Measurements from ENCODE around the gene INTS13.

INTS13 gene

GRCh38 chr12:26937863-26938700, at the start of gene INTS13, which contains the start of gene FGFR1OP2:
TSS of gene INTS13 (minus strand) at chr12:26937981. CDS start at chr12:26936803, 1,178 bp downstream.
TSS of gene FGFR1OP2 (plus strand) at chr12:26938470. CDS start at chr12:26954159, 15,689 bp downstream.
- CTCF ChIA-PET = no interaction called here
- TF ChIP-seq CTCF (IDR thresholded peaks at IDR 0.05; ENCODE audit: insufficient read depth, low read length, missing control alignments) = no peak
- POLR2A ChIA-PET = interaction anchor here (0.8 kb wide), 1 partner anchor 20 kb away, joined by 3 read pairs; no protein-coding TSS in a partner anchor
- peak within 1 kb of the TSS; percentile 94 for H3K4me3 ChIP-seq (ENCODE audit: low read depth, low read length)
- peak; percentile 92 for DNase-seq (ENCODE audit: low read depth, low spot score)

GRCh38 chr12:26982866-26983265, 45.1 kb upstream of the INTS13 start:
- ChIA-PET POLR2A (no interaction called here), CTCF (no interaction called here)
- no peak for DNase-seq (ENCODE audit: low read depth, low spot score)
- TF ChIP-seq CTCF (IDR thresholded peaks at IDR 0.05; ENCODE audit: insufficient read depth, low read length, missing control alignments) = no peak
- H3K4me3 ChIP-seq (ENCODE audit: low read depth, low read length) = no peak overlapping the region

- no peak for DNase-seq (ENCODE audit: low read depth, low spot score)
- no peak for TF ChIP-seq CTCF (IDR thresholded peaks at IDR 0.05; ENCODE audit: insufficient read depth, low read length, missing control alignments)
- POLR2A ChIA-PET = no interaction called here
- no peak overlapping the region for H3K4me3 ChIP-seq (ENCODE audit: low read depth, low read length)
- CTCF ChIA-PET = no interaction called here
Measured at GRCh38 chr12:26979733-26980132, 42.0 kb upstream of the INTS13 start.

- ChIA-PET CTCF (no interaction called here), POLR2A (no interaction called here)
- no peak overlapping the region for H3K4me3 ChIP-seq (ENCODE audit: low read depth, low read length)
- no peak for DNase-seq (ENCODE audit: low read depth, low spot score)
- no peak for TF ChIP-seq CTCF (IDR thresholded peaks at IDR 0.05; ENCODE audit: insufficient read depth, low read length, missing control alignments)
Measured at GRCh38 chr12:26978801-26979200, 41.0 kb upstream of the INTS13 start.

GRCh38 chr12:26976687-26977086, 38.9 kb upstream of the INTS13 start:
- CTCF ChIA-PET = interaction anchor here (1.2 kb wide), 1 partner anchor 15 kb away, joined by 3 read pairs; no protein-coding TSS in a partner anchor
- POLR2A ChIA-PET = interaction anchor here (0.6 kb wide), 1 partner anchor 188 kb away, joined by 4 read pairs; no protein-coding TSS in a partner anchor
- no peak for TF ChIP-seq CTCF (IDR thresholded peaks at IDR 0.05; ENCODE audit: insufficient read depth, low read length, missing control alignments)
- no peak overlapping the region for H3K4me3 ChIP-seq (ENCODE audit: low read depth, low read length)
- DNase-seq (ENCODE audit: low read depth, low spot score) = no peak

GRCh38 chr12:26971963-26972362, 34.2 kb upstream of the INTS13 start:
- no peak overlapping the region for H3K4me3 ChIP-seq (ENCODE audit: low read depth, low read length)
- ChIA-PET POLR2A (interaction anchor here (0.7 kb wide), 1 partner anchor 196 kb away, joined by 5 read pairs; no protein-coding TSS in a partner anchor), CTCF (no interaction called here)
- DNase-seq (ENCODE audit: low read depth, low spot score) = no peak
- TF ChIP-seq CTCF (IDR thresholded peaks at IDR 0.05; ENCODE audit: insufficient read depth, low read length, missing control alignments) = no peak

Data from AG04449 (cell line).